ENCODE measurements around the gene SERPINB7.
A peak's percentile ranks its signal among the peaks of the same experiment; 100 is the strongest.

SERPINB7 gene

DNA sequence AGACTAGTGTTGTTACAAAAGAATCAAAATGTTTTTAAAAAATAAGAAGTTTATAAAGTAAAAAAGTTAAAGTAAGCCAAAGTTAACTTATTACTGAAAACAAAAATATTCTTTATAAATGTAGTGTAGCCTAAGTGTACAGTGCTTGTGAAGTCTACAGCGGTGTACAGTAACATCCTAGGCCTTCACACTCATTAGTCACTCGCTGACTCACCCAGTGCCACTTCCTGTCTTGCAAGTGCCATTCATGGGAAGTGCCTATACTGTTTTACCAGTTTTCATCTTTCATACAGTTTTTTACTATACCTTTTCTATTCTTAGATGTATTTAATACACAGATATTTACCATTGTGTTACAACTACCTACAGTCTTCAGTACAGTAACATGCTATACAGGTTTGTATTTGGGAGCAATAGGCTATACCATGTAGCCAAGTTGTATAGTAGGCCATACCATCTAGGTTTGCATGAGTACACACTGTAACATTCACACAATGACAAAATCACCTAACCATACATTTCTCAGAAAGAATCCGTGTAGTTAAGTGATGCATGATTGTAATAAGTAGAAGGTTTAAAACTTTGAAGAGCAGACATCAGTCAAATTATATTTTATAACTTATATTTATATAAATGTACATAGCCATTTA, 13.4 kb downstream of the SERPINB7 start:
- peak; percentile 3 for DNase-seq

DNA sequence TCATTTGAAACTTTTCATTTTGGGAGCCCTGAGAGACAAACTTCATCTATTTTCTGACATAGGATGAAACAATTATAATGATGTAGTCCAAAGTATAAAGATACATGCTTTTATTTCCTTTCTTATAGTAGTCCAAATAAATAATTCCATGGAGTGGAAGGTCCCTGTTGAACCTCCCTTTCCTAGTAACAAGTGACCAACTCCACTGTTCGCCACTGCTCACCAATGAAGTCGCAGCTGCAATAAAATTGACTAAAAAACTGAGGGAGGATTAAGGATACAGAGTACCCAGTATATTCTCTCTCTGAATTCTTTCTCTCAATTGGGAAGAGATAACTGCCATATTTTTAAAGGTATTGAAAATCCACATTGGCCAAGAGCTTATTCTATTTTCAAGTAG, 14.1 kb downstream of the SERPINB7 start:
- no peak for DNase-seq

DNA sequence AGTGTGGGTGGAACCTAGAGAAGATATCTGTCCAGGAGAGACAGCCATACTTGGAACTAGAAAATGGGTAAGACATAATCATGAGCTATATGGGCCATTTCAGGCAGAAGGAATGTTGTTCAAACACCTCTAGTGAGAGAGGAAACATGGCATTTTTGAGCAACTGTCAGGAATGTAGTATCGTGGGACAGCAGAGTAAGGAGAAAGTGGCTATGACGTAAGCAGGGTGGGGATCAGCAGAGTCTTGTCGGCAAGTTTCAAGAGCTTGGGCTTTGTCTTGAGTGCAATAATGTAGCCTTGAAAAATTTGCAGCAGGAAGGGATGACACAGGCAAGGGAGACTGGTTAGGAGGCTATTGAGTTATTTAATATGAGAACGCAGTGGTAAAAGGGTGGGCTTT, 20.4 kb downstream of the SERPINB7 start:
- no peak for DNase-seq

DNA sequence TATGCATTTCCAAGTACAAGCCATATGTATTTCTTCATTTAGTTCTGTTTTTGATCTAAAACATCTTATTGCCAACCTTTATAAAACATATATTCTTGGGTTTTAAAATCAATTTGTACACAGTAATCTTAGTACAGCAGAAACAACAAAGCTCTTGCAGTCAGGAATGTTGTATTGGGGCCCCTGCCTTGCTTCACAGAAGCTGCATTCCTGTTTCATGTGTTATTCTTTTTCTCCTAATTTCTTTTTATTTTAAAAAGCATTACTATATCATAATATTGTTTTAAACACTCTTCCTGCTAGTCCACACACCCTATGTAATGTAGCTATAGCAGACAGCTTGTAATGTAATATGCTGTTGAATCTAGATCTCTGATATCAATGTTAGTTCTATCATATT, 24.0 kb downstream of the SERPINB7 start:
- no peak for DNase-seq

GRCh38 chr18:63801343-63801742, 26.1 kb downstream of the SERPINB7 start:
- DNase-seq: no peak

GRCh38 chr18:63808125-63808524, 32.9 kb downstream of the SERPINB7 start:
- no peak for DNase-seq

GRCh38 chr18:63817441-63818051, 42.3 kb downstream of the SERPINB7 start:
- no peak for DNase-seq

GRCh38 chr18:63818212-63818611, 43.0 kb downstream of the SERPINB7 start:
- no peak for DNase-seq

- DNase-seq: no peak
Measured at GRCh38 chr18:63819786-63820185, 44.6 kb downstream of the SERPINB7 start.

DNA sequence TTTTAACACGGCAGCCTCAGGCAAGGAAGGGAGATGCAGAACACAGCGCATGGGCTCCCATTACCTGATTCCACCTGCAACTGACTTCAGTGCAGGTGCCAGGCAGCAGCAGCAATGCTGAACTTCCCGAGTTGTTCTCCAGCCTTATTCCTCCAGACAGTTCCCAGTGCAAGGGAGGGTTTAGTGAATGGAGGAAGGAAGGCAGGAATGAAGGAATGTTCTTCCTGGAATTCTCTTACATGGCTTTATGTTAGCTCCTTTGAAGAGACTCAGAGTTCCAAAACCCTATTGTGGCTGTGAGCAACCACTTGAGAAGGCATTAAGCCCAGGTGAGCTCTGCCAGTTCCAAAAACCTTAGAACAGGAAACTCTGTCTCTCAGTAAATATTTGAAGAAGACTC, 45.5 kb downstream of the SERPINB7 start:
- DNase-seq: no peak

DNA sequence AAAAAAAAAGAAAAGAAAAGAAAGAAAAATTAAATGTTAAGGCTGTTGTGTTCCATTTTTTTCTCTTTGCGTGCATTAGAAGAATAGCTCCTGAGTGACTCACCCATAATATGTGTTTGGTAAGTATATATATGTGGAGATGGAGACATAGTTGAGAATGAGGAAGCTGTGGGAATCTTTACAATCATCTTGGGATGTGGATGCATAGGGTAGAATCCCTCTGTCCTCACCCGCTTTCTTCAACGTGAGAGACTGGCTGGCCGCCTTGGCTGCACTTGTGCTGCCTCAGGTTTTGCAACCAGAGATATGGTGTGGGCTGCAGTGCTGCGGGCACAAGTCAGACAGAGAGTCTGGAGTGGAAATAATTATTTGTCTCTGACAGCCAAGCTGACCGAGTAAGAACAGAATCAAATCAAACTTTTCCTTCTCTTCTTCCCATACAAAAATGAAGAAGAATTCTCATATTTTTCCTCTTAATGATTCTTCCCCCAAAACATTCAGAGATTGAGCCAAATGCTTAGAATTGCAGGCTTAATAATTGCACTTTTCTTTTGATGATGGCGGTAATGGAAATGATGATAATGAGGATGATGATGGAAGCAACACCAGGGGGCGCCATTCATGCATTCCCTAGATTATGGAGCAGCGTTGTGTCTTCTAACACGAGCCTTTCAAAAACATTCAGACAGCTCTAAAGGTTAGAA, 48.5 kb downstream of the SERPINB7 start:
- no peak for DNase-seq

DNA sequence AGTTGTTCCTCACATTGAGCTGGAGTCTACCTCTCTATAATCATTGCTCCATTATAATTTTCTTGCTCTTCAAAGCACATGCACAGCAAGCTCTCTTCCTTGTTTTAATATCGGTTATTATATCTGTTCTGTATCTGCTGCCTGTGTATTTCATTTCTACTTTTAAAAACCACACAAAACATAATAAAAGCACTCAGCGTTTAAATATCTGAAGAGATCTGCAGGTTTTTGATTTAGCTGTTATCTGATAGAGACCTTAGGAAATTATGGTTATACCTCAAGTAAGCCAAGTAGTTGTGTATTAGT, 49.0 kb downstream of the SERPINB7 start:
- no peak for DNase-seq

DNA sequence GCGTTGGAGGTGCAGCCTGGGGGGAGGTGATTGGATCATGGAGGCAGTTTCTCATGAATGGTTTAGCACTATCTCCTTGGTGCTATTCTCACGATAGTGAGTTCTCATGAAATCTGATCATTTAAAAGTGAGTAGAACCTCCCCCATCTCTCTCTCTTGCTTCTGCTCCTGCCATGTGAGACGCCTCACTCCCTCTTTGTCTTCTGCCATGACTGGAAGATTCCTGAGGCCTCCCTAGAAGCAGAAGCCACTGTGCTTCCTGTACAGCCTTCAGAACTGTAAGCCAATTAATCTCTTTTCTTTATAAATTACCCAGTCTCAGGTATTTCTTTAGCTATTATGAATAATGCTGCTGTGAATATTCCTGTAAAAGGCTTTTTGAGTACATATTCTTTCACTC, 52.9 kb downstream of the SERPINB7 start:
- no peak for DNase-seq

DNA sequence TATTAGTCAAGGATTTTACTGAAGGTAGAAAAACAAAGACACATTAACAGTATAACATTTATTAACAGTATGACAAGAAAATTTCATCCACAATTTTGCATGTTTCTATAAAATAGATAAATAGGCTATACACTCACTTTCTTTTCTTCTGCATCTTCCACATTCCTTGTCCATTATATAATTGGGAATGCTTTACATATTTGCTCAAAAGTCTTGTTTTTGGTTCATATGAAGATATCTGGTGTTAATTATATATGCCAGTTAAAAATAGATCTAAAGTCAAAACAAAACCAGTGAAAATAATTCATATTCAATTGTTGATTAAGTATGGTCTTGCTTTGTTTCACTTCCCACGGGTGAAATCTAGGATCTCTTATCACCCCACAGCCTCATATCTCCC, 53.4 kb downstream of the SERPINB7 start:
- no peak for DNase-seq

GRCh38 chr18:63829886-63830285, 54.7 kb downstream of the SERPINB7 start:
- no peak for DNase-seq

DNA sequence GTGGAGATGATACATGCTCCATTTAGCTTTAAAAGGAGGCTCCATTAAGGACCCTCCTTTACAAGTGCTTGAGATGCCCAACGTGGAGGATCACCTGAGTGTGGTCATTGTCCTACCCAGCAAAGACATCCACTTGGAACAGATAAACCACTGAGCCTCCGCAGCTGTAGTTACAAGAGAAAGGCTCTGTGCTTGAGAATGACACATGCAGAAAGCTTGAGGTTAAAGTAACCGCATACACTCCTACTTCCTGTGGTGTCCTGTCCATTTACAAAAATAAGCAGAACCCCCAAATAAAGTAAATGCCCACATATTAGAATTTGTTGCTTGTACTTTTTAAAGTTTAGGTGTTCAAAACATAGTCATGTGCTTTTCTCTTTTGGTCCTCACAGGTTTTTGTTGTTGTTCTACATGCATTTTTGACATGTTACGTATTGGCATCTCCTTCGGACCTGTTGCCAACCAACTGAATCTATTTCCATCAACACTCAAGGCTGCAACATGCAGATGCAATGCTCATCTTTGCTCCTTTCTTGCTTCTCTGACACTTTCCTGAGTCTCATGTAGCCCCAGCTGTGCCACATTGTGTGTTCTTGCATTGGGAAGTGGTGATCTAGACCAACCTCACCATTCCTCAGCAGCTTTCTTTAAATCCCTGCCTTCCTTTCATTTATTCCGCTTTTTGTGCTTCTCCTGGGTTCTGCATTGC, 56.0 kb downstream of the SERPINB7 start:
- no peak for DNase-seq

DNA sequence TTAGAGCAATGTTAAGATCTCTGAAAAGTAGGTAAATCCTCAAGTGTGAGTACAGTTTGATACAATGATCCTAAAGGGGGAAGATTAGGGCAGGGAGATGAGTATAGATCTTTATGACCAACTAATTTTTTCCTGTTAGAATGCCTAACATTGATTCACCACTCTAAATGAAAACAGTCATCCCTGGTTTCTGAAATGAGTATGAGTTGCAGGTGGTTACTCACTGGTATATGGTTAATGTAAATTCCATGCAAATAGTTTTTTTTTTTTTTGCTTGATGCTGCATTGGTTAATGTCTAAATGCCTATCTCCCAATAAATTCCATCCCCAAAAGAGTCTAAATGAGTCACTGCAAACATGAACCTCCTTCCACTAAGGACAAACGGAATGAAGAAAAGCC, 57.3 kb downstream of the SERPINB7 start:
- DNase-seq: no peak

DNA sequence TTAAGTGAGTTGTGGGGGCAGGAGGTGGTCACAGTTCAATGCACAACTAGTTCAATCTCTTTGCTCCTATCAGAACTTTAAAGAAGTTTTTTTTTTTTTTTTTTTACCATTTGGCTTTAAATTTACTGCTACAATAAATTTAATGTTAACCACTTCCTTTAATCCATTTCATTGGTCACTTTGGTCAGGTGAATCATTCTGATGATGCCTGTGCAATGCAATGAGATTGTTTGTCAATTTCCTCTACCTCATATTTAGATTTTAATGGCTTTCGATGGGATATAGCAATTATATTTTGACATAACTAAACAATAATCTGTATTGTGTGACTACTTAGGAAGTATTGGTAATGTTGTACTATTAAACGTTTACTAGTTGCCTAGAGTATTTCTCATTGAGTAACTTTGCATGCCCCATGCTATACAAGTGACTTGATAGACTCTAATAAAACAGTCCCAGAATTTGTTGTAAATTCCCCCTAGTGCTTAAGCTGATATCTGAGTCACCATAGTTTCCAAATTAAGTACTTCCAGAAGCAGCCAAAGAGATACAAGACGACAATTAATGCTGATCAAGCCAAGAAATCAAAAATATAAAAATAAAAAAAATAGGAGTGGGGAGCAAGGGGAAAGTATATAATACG, 59.4 kb downstream of the SERPINB7 start:
- DNase-seq: no peak

DNA sequence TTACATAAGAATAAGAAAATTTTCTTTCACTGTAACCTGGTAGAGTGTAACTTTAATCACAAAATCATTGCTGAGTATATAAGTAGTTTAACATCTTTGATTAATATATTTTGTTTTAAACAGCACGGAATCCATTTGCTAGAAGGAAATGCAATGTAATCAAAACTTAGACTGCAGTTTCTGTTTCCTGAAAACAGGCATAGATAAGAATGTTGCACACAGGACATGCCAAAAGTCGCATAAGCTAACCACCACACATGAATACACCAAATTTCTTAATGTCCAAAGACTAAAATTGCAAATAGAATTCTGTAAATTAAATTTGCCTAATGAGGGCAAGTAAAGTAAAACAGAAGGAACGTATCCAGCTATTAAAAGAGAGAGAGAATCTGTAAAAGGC, 61.2 kb downstream of the SERPINB7 start:
- no peak for DNase-seq

DNA sequence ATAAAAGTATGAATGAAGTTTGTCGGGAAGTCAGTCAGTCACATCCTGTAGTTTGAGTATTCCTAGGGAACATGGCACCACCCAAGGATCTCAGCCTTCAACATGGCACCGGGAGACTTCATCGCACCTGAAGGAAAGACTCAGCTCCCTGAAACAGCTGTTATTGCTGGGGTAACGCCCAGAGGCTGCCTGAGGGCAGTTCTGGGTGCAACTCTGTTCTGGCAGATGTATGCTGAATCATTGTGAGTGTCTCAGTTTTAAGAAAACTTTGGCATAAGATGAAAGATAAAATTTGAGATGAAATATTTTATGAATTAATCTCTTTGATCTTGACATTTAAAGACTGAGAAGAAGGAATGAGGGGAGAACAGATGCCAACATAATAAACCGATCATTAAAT, 62.4 kb downstream of the SERPINB7 start:
- DNase-seq: no peak

GRCh38 chr18:63843008-63843407, 67.8 kb downstream of the SERPINB7 start:
- DNase-seq: no peak

- DNase-seq: peak; percentile 13
Measured at GRCh38 chr18:63844254-63844653, 69.0 kb downstream of the SERPINB7 start.

GRCh38 chr18:63848159-63848558, 72.9 kb downstream of the SERPINB7 start:
- peak; percentile 49 for DNase-seq

GRCh38 chr18:63850020-63850419, 74.8 kb downstream of the SERPINB7 start:
- DNase-seq: peak; percentile 14

Measured in NCI-H510A (cell line).